ENCODE data around the gene NXF1. TPM values are rescaled to one million over a fixed set of nuclear protein-coding genes. Genes with fewer than 3 reads are reported as not detected.
"Not testable (repeated sequence)": the region's sequence is repeated elsewhere in the genome, so short reads cannot be mapped to it uniquely, and the experiment has no call there.

Gene NXF1
- polyA plus RNA-seq, 3 donors = 117 to 137 (median 126) TPM

- peak; percentile 84 for DNase-seq
These were observed 13.6 kb downstream of the NXF1 start, which contains the start of gene TMEM223 for GRCh38 chr11:62791501-62792201. TMEM223 (minus strand) TSS chr11:62792006; CDS start chr11:62791994, 12 bp downstream.

GRCh38 chr11:62789576-62789975 lies 15.7 kb downstream of the NXF1 start:
- no peak for DNase-seq

GRCh38 chr11:62788991-62789390 lies 16.2 kb downstream of the NXF1 start:
- DNase-seq = no peak

- peak; percentile 99 for DNase-seq
These were observed 18.1 kb downstream of the NXF1 start, which contains the start of gene TMEM179B for GRCh38 chr11:62787005-62787759. TMEM179B (plus strand) TSS chr11:62787402; CDS start chr11:62787432, 30 bp downstream.

GRCh38 chr11:62786318-62787004 lies 18.8 kb downstream of the NXF1 start:
- peak; percentile 89 for DNase-seq

- DNase-seq = no peak
These were observed 22.5 kb downstream of the NXF1 start for GRCh38 chr11:62782753-62783152.

GRCh38 chr11:62778441-62778840 lies 26.8 kb downstream of the NXF1 start:
- DNase-seq = no peak

- DNase-seq = no peak
These were observed 27.9 kb downstream of the NXF1 start for GRCh38 chr11:62777389-62777788.

- DNase-seq = no peak
These were observed 29.6 kb downstream of the NXF1 start for GRCh38 chr11:62775646-62776045.

GRCh38 chr11:62774407-62774806 lies 30.8 kb downstream of the NXF1 start:
- no peak for DNase-seq

GRCh38 chr11:62771144-62772021 lies 33.9 kb downstream of the NXF1 start, which contains the start of gene TAF6L:
TAF6L (plus strand) TSS chr11:62771396; CDS start chr11:62775784, 4,388 bp downstream.
- peak; percentile 98 for DNase-seq

- no peak for DNase-seq
These were observed 34.5 kb downstream of the NXF1 start for GRCh38 chr11:62770778-62771143.

- not testable (repeated sequence) for DNase-seq
These were observed 44.4 kb downstream of the NXF1 start for GRCh38 chr11:62760867-62761227.

- no peak for DNase-seq
These were observed 47.1 kb downstream of the NXF1 start for GRCh38 chr11:62757846-62758788.

GRCh38 chr11:62755086-62755615 lies 50.1 kb downstream of the NXF1 start:
- DNase-seq = no peak

GRCh38 chr11:62753736-62754603 lies 51.3 kb downstream of the NXF1 start, which contains the start of gene ZBTB3:
ZBTB3 (minus strand) TSS chr11:62754160; CDS start chr11:62753664, 496 bp downstream.
- DNase-seq = peak; percentile 99

- no peak for DNase-seq
These were observed 52.1 kb downstream of the NXF1 start for GRCh38 chr11:62752994-62753735.

GRCh38 chr11:62752177-62752785 lies 53.0 kb downstream of the NXF1 start:
- no peak for DNase-seq

All from renal pelvis (tissue), 4 donors.